NCI-H2196 treated with DMSO at 0.1 percent for 48 hours (cell line): ENCODE results near the gene TWF2.

ENCODE experiments used
- DNase-seq: peaks from one replicate; lab custom pipeline; 2025; ENCODE audit not compliant: unreplicated experiment; lab: John Stamatoyannopoulos, UW

Gene TWF2

DNA sequence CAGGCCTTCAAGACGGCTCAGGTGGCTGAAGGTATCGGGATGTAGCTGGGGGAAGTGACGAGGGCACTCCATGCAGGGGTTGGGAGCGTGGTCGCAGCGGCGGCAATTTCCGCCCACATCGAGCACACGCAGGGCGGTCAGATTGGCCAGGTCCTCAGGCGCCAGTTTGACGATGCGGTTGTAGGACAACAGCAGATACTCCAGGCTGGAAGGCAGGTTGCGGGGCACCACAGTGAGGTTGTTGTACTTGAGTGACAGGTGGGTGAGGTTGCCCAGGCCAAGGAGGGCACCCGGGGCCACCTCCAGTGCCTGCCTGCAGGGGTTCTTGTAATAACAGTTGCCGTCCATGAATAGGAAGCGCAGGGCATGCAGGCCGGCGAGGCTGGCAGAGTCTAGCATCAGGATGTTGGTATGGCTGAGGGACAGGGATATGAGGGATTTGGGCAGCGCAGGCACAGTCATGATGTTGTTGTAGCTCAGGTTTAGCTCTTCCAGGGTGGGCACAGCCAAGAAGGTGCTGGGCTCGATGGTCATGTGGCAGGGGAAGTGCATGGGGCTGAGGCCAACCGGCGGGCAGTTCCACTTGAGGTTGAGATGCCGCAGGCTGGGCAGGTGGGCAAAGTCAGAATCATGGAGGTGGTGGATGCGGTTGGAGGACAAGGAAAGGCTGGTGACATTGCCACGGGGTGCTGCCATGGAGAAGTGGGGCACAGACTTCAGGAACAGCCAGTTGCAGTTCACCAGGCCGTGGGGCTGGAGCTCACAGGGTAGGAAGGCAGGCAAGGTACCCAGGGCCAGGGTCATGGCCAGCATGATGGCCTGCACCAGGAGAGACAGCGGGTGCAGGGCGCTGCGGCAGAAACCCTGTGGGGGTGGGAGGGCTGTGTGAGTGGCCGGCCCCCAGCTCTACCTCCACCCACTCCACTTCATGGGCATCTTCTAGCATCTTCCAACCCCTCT, 15.2 kb downstream of the TWF2 start:
- DNase-seq: no peak

- DNase-seq: no peak
Measured at GRCh38 chr3:52222319-52223221, 16.4 kb downstream of the TWF2 start.

GRCh38 chr3:52221563-52222318, 17.2 kb downstream of the TWF2 start:
- DNase-seq: no peak

- no peak for DNase-seq
Measured at GRCh38 chr3:52221141-52221562, 17.8 kb downstream of the TWF2 start.

GRCh38 chr3:52220380-52221026, 18.5 kb downstream of the TWF2 start:
- peak; percentile 33 for DNase-seq

DNA sequence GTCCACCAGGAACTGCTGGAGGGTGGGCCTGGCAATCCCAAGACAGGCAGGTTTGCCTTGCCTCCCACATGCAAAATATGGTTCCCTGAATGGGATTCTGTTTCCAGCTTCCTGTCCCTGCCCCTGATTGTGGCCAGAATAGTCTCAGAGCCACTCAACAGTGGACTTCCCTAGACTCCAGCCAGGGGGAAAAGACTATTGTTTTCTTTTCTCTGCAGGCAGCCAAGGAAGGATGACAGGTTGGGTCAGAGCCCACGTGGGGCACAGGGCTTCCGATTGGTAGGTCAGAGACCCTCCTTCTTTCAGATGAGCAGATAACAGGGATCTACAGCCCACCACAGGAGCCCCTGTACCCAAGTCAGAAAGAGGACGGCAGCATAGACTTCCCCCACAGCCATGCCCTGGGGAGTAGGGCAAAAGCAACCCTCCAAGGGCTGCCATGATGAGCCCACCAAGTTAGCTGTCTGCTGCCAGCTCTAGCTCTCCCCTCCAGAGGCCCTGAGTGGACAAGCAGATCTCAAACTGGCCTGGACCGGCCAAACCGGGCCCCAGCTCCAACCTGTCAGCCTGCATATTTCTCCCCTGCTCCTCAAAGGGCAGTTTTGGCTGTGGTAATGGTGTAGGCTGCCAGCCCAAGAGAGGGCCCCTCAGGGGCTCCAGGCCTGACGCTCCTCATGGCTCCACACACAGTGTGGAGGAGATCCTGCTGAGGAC, 19.9 kb downstream of the TWF2 start:
- no peak for DNase-seq

DNA sequence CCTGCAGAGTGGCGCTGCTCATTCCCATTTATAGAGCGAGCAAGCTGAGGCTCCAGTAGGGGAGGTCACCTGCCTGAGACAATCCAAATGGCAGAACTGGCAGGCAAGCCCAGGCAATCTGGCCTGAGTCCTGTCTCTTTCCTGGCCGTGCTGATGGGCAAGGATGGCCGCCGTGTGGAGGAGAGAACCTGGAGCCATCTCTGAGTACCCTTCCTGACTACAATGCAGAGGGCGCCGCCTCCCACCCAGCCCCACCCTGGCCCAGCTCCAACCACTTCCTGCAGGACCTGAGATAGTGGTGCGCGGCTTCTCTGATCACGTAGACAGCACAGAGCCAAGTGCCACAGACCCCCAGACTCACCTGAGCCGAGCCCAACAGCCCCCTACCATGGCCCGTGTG, 20.5 kb downstream of the TWF2 start:
- DNase-seq: no peak

GRCh38 chr3:52218026-52218425, 20.9 kb downstream of the TWF2 start:
- no peak for DNase-seq

- DNase-seq: no peak
Measured at GRCh38 chr3:52217409-52217805, 21.6 kb downstream of the TWF2 start.

DNA sequence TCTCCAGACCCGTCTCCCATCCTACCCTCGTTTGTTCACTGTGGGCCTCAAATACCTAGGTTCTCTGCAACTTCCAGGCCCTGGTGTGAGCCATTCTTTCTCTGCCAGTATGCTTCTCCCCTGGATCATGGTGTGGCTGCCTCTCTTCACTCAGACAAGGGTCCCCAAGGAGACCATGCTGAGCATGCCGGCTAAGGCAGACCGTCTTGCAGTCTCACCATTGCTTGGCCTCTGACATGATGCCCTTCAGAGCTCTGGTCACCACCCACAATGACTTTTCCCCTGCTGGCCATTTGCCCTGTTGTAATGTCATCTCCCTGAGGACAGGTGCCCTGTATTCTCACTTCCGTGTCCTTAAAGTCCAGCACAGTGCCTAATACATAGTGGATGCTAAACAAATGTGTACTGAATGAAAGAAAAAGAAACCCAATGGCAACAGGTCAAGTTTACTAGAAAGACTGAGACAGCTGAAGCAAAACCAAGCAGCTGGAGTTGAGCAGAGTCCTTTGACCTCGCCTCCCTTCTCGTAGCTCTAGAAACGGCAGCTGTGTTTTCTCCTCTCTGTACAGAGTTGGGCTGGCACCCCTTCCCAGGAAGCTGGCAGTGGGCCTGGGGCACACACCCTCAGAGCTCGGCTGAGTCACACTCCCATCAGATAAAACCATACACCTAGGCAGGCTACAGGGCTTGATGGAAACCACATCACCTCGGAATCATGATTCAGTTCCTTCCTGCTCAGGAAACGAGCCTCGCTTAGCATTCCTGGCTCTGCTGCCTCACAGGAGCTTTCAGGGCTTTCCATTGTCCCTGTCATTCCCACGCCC, 22.2 kb downstream of the TWF2 start:
- DNase-seq: peak; percentile 69

DNA sequence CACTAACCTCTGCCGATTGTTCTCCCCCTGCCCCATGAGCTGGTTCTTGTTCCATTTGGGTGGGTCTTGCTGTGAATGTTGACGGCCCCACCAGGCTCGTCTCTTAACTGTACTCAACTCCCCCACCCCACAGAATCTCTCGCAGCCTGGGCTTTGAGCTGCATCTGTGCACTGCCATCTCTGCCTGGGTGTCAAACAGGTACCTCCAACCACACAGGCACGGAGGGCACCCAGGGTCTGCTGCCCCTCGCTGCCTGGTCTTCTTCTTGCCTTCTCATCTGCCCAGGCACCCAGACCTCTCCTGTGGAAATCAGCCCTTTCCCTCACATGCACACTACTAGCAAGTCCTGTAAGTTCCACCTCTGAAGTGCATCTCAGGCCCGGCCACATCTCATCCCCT, 23.6 kb downstream of the TWF2 start:
- DNase-seq: no peak

DNA sequence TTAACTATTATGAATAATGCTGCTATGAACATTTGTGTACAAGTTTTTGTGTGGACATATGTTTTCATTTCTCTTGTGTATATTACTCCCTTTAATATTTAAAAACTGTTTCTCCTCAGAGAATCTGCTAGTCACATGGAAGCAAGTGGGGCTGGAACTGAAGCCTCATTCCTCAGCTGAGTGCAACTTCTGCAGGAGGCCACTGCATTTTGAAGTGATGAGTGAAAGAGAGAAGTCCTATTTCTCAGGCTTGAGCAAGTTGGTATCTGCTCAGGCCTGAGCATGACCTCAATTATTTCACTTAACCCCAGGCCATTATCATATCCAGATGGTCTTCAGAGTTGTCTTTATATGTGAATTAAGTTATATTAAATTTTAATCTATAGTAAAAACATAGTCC, 25.1 kb downstream of the TWF2 start:
- no peak for DNase-seq

DNA sequence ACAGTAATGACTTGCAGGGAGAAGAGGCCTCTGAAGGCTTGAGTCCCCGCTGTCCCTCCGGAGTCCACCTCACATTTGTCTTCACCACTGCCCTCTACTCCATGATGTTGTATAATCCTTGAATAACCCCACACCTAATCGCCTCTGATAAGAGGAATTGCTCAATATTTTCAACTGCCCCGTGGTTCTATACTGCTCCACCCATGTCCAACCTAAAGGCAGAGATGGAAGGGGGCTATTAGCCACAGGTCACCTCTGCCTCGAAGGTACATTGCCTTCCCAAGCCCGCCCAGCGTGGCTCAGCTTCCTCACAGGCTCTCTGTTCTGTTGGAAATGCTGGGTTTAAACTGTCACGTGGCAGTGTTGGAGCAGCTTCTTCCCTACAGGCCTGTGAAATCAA, 26.0 kb downstream of the TWF2 start:
- DNase-seq: no peak

- no peak for DNase-seq
Measured at GRCh38 chr3:52211268-52211891, 27.6 kb downstream of the TWF2 start.

DNA sequence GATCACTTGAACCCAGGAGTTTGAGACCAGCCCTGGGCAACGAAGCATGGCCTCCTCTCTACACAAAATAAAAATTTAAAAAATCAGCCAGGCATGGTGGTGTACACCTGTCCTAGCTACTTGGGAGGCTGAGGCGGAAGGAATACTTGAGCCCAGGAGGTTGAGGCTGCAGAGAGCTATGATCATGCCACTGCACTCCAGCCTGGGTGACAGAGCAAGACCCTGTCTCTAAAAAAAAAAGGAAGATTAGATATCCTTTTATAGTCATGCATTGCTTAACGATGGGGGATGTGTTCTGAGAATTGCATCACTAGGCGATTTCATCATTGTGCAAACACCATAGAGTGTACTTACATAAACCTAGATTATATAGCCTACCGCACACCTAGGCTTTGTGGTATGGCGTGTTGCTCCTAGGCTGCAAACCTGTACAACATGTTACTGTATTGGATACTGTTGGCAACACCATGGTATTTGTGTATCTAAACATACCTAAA, 28.4 kb downstream of the TWF2 start:
- DNase-seq: no peak

GRCh38 chr3:52210037-52210436, 28.9 kb downstream of the TWF2 start:
- no peak for DNase-seq

DNA sequence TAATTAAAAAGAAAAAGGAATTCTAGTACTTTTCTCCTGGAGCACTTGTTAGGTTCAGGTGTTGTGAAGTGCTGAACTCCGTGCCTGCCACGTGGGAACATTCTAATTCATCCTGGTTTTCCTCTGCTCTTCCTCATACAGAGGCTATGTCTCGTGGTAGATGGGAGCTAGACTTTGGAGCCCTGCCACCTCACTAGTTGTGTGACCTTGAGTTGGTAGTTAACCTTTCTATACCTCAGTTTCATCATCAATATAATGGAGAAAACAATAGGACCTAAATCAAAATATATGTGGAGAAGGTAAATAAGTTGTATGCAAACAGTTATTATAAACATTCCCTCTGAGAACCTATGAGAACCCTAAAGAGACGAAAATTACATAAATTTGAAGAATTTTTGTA, 30.4 kb downstream of the TWF2 start:
- no peak for DNase-seq

DNA sequence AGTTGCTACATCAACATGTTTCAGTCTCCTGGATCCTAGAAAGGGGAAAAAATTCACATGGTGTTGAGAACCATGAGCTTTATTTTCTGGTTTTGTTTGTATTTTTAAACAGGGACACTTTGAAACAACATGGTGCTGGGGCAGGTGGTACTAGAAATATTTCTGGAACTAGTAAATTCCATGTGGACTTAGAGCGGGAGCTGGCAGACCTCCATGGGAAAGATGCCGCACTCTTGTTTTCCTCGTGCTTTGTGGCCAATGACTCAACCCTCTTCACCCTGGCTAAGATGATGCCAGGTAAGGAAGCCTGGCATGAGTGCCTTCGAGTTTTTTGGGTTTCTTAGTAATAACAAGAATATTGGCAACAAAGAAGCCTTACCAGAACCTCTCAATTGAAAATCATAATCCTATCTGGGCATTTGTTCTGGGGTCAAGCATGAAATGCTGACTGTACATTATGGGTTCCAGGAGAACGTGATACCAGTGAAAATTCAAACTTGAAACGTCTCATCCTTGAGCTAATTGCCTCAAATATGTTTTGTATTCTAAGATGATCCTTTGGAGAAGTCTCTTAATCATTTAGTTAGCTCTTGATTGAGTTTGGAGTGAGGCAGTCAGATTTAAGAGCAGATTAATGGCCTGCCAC, 33.1 kb downstream of the TWF2 start:
- DNase-seq: no peak
